Measurements from ENCODE around the gene TTLL9.
A peak's percentile ranks its signal among the peaks of the same experiment; 100 is the strongest.

TTLL9 gene

GRCh38 chr20:31948008-31948407 is 77.6 kb downstream of the TTLL9 start:
- no peak overlapping the region for H3K4me3 ChIP-seq

GRCh38 chr20:31949877-31950646 is 79.6 kb downstream of the TTLL9 start:
- Histone ChIP-seq H3K9me3 (ENCODE audit: low read depth, low read length) (0 out of 2 replicates have a peak, but pooled peaks cover 5% of the 10 kb centered on the region), H3K4me3 (peak overlapping the region; percentile 86), H3K9ac (ENCODE audit: insufficient read length) (peak overlapping the region; percentile 96), H3K27ac (no peak overlapping the region), H3K36me3 (ENCODE audit: insufficient read depth, low read length) (peaks cover 56% of the 10 kb centered on the region)
- no peak for DNase-seq (ENCODE audit: low read depth, low spot score)
- no peak for TF ChIP-seq FOXP2 (optimal IDR thresholded peaks at IDR 0.05; ENCODE audit: control extremely low read depth, extremely low read length, insufficient read depth)
- TF ChIP-seq POLR2AphosphoS5 (IDR thresholded peaks at IDR 0.05; ENCODE audit: borderline replicate concordance, low read depth, low read length): no peak; the same call in 1 of the 2 replicates
- TF ChIP-seq EZH2 (IDR thresholded peaks at IDR 0.05): no peak

More at GRCh38 chr20:31948008-31948407, 77.6 kb downstream of the TTLL9 start:
- TF ChIP-seq POLR2AphosphoS5 (IDR thresholded peaks at IDR 0.05; ENCODE audit: borderline replicate concordance, low read depth, low read length) (no peak), FOXP2 (optimal IDR thresholded peaks at IDR 0.05; ENCODE audit: control extremely low read depth, extremely low read length, insufficient read depth) (no peak), EZH2 (IDR thresholded peaks at IDR 0.05) (no peak)
- DNase-seq (ENCODE audit: low read depth, low spot score): no peak
- H3K9me3 ChIP-seq (ENCODE audit: low read depth, low read length): 0 out of 2 replicates have a peak, but pooled peaks cover 5% of the 10 kb centered on the region
- no peak overlapping the region for H3K27ac ChIP-seq
- peaks cover 62% of the 10 kb centered on the region for H3K36me3 ChIP-seq (ENCODE audit: insufficient read depth, low read length)
- H3K9ac ChIP-seq (ENCODE audit: insufficient read length): no peak overlapping the region

DNA sequence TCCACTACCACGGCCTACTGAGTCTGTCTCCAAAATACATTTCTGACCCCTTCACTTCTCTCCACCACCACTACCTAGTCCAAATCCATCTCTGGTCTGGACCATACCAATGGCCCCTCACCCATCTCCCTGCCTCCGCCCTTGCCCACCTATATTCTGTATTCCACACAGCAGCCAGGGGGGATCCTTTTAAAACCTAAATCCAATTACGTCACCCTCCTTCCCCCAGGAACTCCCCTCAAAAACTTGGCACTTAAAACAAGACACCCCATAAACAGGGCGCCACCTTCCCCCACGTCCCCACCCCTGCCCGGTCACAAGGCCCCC is 80.7 kb downstream of the TTLL9 start:
- DNase-seq (ENCODE audit: low read depth, low spot score): no peak
- Histone ChIP-seq H3K9me3 (ENCODE audit: low read depth, low read length) (0 out of 2 replicates have a peak, but pooled peaks cover 5% of the 10 kb centered on the region), H3K4me3 (peak overlapping the region; percentile 86), H3K36me3 (ENCODE audit: insufficient read depth, low read length) (peaks cover 45% of the 10 kb centered on the region), H3K9ac (ENCODE audit: insufficient read length) (peak overlapping the region; percentile 96), H3K27ac (no peak overlapping the region)
- TF ChIP-seq FOXP2 (optimal IDR thresholded peaks at IDR 0.05; ENCODE audit: control extremely low read depth, extremely low read length, insufficient read depth) (no peak), EZH2 (IDR thresholded peaks at IDR 0.05) (no peak), POLR2AphosphoS5 (IDR thresholded peaks at IDR 0.05; ENCODE audit: borderline replicate concordance, low read depth, low read length) (no peak)

DNA sequence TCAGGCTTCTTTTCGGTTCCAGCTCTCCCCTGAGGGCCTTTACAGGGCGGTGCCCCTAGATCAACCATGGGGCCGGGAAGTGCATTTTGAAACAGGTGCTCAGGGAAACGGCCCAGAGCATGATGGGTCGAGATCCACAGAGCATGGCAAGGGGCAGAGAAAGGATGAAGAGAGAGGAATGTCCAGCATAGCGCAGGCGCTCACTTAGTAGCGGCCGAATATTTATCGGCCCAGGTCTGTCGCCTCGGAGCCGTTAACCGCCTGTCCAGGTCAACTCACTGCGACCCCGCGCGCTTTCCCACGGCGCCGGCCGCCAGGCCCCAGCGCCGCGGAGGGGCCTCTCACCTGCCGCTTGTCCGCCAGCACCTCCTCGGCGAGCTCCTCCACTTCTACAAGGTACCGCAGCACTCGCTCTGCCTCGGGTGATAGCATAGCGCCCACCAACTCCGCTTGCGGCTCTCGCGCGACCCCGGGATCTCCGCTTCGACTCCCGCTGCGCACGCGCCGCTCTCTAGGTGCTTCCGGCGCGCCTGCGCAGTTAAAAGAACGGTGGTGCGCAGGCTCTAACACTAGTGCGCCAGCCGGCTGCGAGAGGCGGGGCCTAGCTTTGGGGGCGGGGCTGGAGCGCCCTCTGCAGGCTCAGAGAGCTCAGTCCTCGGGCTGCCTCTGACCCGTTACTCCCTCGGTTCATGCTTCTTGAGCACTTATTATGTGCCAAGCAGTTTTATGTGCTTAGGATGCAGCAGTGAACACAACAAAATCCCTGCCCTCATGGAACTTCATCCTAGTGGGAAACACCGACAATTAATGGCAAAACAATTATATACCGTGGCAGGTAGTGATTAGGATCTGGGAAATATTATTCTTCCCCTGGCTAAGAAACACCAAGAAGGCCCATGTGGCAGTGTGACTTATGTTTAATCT is 81.4 kb downstream of the TTLL9 start, which contains the start of gene PDRG1:
PDRG1 (minus strand) TSS at position 517 of the 924 bp plus-strand sequence; CDS start at position 432, 85 bp downstream.
- TF ChIP-seq EZH2 (IDR thresholded peaks at IDR 0.05) (no peak), POLR2AphosphoS5 (IDR thresholded peaks at IDR 0.05; ENCODE audit: borderline replicate concordance, low read depth, low read length) (peak; percentile 96)
- Histone ChIP-seq H3K9me3 (ENCODE audit: low read depth, low read length) (0 out of 2 replicates have a peak, but pooled peaks cover 5% of the 10 kb centered on the region), H3K36me3 (ENCODE audit: insufficient read depth, low read length) (peaks cover 39% of the 10 kb centered on the region), H3K9ac (ENCODE audit: insufficient read length) (peak within 1 kb of the TSS; percentile 96), H3K4me3 (peak within 1 kb of the TSS; percentile 86), H3K27ac (no peak within 1 kb of the TSS)
- peak; percentile 70 for DNase-seq (ENCODE audit: low read depth, low spot score)

DNA sequence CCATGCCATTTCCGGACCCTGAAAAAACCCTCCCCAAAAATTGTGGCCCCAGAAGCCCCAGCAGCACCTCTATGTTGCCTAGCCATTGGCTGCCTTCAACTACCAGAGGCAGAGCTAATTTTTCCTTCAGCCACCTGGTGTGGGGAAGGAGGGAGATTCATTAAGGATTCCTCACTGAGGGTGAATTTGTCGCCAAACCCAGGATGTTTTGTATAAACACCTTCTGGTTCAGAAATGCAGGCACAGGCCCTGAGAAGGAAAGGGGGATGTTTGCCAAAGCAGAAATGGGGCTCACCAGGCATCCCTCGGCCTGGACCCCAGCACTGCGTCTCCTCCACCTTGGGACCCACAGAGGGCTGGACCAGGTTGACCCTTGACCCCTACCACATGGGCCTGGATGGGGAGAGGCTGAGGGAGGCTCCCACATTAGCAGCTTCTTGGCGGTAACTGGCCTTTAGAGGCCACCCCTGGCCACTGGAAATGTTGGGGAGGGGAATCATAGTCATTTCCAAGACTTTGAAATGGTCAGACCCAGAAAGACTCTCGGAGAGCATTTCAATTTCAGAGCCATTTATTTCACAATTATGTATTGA is 83.2 kb downstream of the TTLL9 start:
- Histone ChIP-seq H3K27ac (no peak overlapping the region), H3K36me3 (ENCODE audit: insufficient read depth, low read length) (peaks cover 20% of the 10 kb centered on the region)
- DNase-seq (ENCODE audit: low read depth, low spot score): no peak

DNA sequence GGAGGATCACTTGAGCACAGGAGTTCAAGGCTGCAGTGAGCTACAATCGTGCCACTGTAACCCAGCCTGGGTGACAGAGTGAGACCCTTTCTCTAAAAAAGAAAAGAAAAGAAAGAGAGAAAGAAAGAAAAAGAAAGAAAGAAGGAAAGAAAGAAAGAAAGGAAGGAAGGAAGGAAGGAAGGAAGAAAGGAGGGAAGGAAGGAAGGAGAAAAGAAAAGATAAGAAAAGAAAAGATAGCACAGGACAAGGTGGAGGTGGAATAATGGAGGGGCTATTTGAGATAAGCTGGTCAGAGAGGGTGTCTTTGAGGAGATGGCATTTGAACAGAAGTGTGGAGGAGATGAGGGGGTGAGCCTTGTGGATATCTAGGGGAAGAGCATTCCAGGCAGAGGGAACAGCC is 84.1 kb downstream of the TTLL9 start:
- no peak overlapping the region for H3K4me3 ChIP-seq
- DNase-seq (ENCODE audit: low read depth, low spot score): no peak
- H3K36me3 ChIP-seq (ENCODE audit: insufficient read depth, low read length): peaks cover 12% of the 10 kb centered on the region; the same call in 1 of the 2 replicates
- H3K9me3 ChIP-seq (ENCODE audit: low read depth, low read length): no peaks in the 10 kb centered on the region
- no peak overlapping the region for H3K9ac ChIP-seq (ENCODE audit: insufficient read length)
- no peak for TF ChIP-seq EZH2 (IDR thresholded peaks at IDR 0.05)
- no peak for TF ChIP-seq FOXP2 (optimal IDR thresholded peaks at IDR 0.05; ENCODE audit: control extremely low read depth, extremely low read length, insufficient read depth)
- no peak for TF ChIP-seq POLR2AphosphoS5 (IDR thresholded peaks at IDR 0.05; ENCODE audit: borderline replicate concordance, low read depth, low read length)
- H3K27ac ChIP-seq: no peak overlapping the region

More for the DNA sequence above, 83.2 kb downstream of the TTLL9 start:
- no peaks in the 10 kb centered on the region for H3K9me3 ChIP-seq (ENCODE audit: low read depth, low read length)
- H3K4me3 ChIP-seq: no peak overlapping the region
- no peak overlapping the region for H3K9ac ChIP-seq (ENCODE audit: insufficient read length)
- TF ChIP-seq POLR2AphosphoS5 (IDR thresholded peaks at IDR 0.05; ENCODE audit: borderline replicate concordance, low read depth, low read length) (no peak), EZH2 (IDR thresholded peaks at IDR 0.05) (no peak), FOXP2 (optimal IDR thresholded peaks at IDR 0.05; ENCODE audit: control extremely low read depth, extremely low read length, insufficient read depth) (no peak)

DNA sequence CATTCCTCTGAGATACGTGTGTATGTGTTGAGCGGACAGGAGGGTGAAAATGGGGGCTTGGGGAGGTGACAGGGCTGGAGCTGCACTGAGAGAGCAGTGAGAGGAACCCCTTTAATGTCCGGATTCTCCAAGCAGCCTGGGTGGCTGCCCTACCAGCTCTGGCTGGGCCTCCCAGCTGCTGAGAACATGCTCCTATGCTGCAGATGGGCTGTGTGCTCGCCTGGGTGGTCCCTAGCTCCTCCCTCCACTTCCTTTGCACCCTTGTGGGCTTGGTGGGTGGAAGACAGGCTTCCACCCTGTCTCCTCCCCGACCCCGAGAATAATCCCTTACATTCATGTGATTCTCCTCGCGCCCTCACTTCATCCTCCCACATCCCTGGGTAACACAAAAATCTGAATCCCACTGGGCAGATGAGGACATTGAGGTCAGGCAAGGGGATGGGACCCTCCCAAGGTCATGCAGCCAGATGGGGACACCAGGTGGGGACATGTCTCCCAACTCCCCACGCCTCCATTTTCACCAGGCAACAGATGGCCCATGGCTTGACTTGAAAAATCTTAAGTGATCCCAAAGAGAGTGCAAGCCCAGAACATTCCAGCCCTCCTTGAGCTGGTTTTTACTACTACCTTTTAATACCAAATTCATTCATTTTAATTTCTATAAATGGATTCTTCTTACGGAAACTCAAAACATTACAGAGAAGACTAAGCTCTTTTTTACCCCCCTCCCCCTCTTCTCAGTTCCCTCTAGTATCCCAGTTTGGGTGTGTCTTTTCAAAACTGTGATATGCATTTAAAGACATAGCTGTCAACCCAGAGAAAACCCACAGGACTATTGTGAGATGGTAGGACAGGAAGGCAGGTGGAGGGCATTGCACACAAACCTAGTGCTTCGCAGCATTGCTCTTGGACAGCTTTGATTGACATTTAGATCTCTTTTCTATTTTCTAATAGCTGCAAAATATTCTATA is 86.4 kb downstream of the TTLL9 start:
- TF ChIP-seq FOXP2 (optimal IDR thresholded peaks at IDR 0.05; ENCODE audit: control extremely low read depth, extremely low read length, insufficient read depth) (no peak), EZH2 (IDR thresholded peaks at IDR 0.05) (no peak), POLR2AphosphoS5 (IDR thresholded peaks at IDR 0.05; ENCODE audit: borderline replicate concordance, low read depth, low read length) (no peak)
- Histone ChIP-seq H3K4me3 (no peak overlapping the region), H3K9me3 (ENCODE audit: low read depth, low read length) (no peaks in the 10 kb centered on the region), H3K27ac (no peak overlapping the region), H3K9ac (ENCODE audit: insufficient read length) (no peak overlapping the region), H3K36me3 (ENCODE audit: insufficient read depth, low read length) (no peaks in the 10 kb centered on the region)
- DNase-seq (ENCODE audit: low read depth, low spot score): no peak

All from SK-N-MC (cell line).